Hepatocyte (in vitro differentiated cells): Measurements from ENCODE around the gene ALDH1L1. TPM values are rescaled to one million over a fixed set of nuclear protein-coding genes. Genes with fewer than 3 reads are reported as not detected.

Experiments used
- DNase-seq: peaks from one replicate; pipeline ENCODE4 v3.0.0-alpha.2; 2016; ENCODE audit warnings: low spot score
- H2AFZ ChIP-seq: fragments of 200-600 bp; sonication (generic); 2 replicates; pipeline ENCODE4 v1.6.0; 2016; ENCODE audit warnings: antibody characterized with exemption, mild to moderate bottlenecking
- H3K27ac ChIP-seq: fragments of 200-600 bp; sonication (generic); 2 replicates; pipeline ENCODE4 v1.5.1; 2016; ENCODE audit warnings: mild to moderate bottlenecking
- H3K27me3 ChIP-seq: fragments of 200-600 bp; sonication (generic); 2 replicates; pipeline ENCODE4 v1.6.1; 2016
- H3K36me3 ChIP-seq: fragments of 200-600 bp; sonication (generic); replicated peaks from 2 replicates; pipeline ENCODE4 v1.5.1; 2016; ENCODE audit warnings: low read depth; ENCODE audit not compliant: insufficient read depth
- H3K4me1 ChIP-seq: fragments of 200-600 bp; sonication (generic); 2 replicates; pipeline ENCODE4 v1.5.1; 2016; ENCODE audit warnings: mild to moderate bottlenecking, moderate library complexity; ENCODE audit not compliant: insufficient read depth
- H3K4me2 ChIP-seq: fragments of 200-600 bp; sonication (generic); 2 replicates; pipeline ENCODE4 v1.6.0; 2016
- H3K4me3 ChIP-seq: fragments of 200-600 bp; sonication (generic); 2 replicates; pipeline ENCODE4 v1.5.1; 2016; ENCODE audit warnings: mild to moderate bottlenecking
- H3K79me2 ChIP-seq: fragments of 200-600 bp; sonication (generic); 2 replicates; pipeline ENCODE4 v1.6.0; 2017; ENCODE audit warnings: mild to moderate bottlenecking
- H3K9me2 ChIP-seq: fragments of 200-600 bp; sonication (generic); replicated peaks from 2 replicates; pipeline ENCODE4 v1.6.0; 2017; ENCODE audit warnings: mild to moderate bottlenecking; ENCODE audit not compliant: insufficient read depth
- H3K9me3 ChIP-seq: fragments of 200-600 bp; sonication (generic); 2 replicates; pipeline ENCODE4 v1.5.1; 2016; ENCODE audit warnings: low read depth, mild to moderate bottlenecking
- H4K20me1 ChIP-seq: fragments of 200-600 bp; sonication (generic); 2 replicates; pipeline ENCODE4 v1.6.0; 2016; ENCODE audit warnings: mild to moderate bottlenecking; ENCODE audit not compliant: insufficient read depth, poor library complexity, severe bottlenecking
- CTCF ChIP-seq: fragments of 200-600 bp; sonication (generic); IDR thresholded peaks from 2 replicates; pipeline ENCODE4 v1.5.1; 2016; ENCODE audit warnings: antibody characterized with exemption, mild to moderate bottlenecking; ENCODE audit not compliant: poor library complexity
- EZH2 ChIP-seq: fragments of 200-600 bp; sonication (generic); IDR thresholded peaks from 2 replicates; pipeline ENCODE4 v1.6.1; 2016; ENCODE audit warnings: antibody characterized with exemption, mild to moderate bottlenecking, borderline replicate concordance
- EZH2phosphoT487 ChIP-seq: fragments of 200-600 bp; sonication (generic); IDR thresholded peaks from one replicate; pipeline ENCODE4 v1.6.1; 2018; ENCODE audit warnings: antibody characterized with exemption, mild to moderate bottlenecking, low read depth, moderate library complexity; ENCODE audit not compliant: unreplicated experiment, severe bottlenecking
- WGBS: methylation state at CpG from one replicate; pipeline ENCODE4 v1.1.6; 2016; ENCODE audit warnings: low lambda C conversion rate; ENCODE audit errors: missing lambda C conversion rate; 5-methylcytosine and 5-hydroxymethylcytosine counted together
- polyA plus RNA-seq: library from polyadenylated mRNA; unstranded; fragments of >200 nt; fragmentation: Nextera tagmentation; extraction: Ambion mirVana; gene quantifications from 2 replicates; pipeline ENCODE4 v1.2.1, GENCODE V29; 2016
- total RNA-seq: library from RNA; depleted of rRNA; stranded (reverse); fragments of >200 nt; gene quantifications from 2 replicates; pipeline ENCODE4 v1.2.3, GENCODE V29; 2014

Gene ALDH1L1
- total and polyA plus RNA-seq, 2 experiments from 2014 or later: 15.9 to 22.6 TPM

GRCh38 chr3:126211569-126211968, 31.2 kb upstream of the ALDH1L1 start:
- peaks cover 16% of the 10 kb centered on the region for H3K27me3 ChIP-seq
- H3K36me3 ChIP-seq: no peaks in the 10 kb centered on the region
- no peak overlapping the region for H3K27ac ChIP-seq
- H3K4me1 ChIP-seq: peaks cover 5% of the 10 kb centered on the region
- H3K9me2 ChIP-seq: no peaks in the 10 kb centered on the region
- no peak overlapping the region for H3K4me2 ChIP-seq
- H2AFZ ChIP-seq: no peak overlapping the region
- no peak for DNase-seq
- H3K9me3 ChIP-seq: no peaks in the 10 kb centered on the region
- no peak overlapping the region for H3K4me3 ChIP-seq
- 90% methylated on average over 7 of the region's 7 CpGs for WGBS
- no peaks in the 10 kb centered on the region for H3K79me2 ChIP-seq
- no peaks in the 10 kb centered on the region for H4K20me1 ChIP-seq
- no peak for TF ChIP-seq CTCF
- TF ChIP-seq EZH2: no peak
- no peak for TF ChIP-seq EZH2phosphoT487

- H3K9me2 ChIP-seq: no peaks in the 10 kb centered on the region
- no peak overlapping the region for H3K4me3 ChIP-seq
- H3K9me3 ChIP-seq: no peaks in the 10 kb centered on the region
- H3K27ac ChIP-seq: no peak overlapping the region
- peaks cover 5% of the 10 kb centered on the region for H3K4me1 ChIP-seq
- no peaks in the 10 kb centered on the region for H3K36me3 ChIP-seq
- no peaks in the 10 kb centered on the region for H3K79me2 ChIP-seq
- peaks cover 16% of the 10 kb centered on the region for H3K27me3 ChIP-seq
- no peak overlapping the region for H3K4me2 ChIP-seq
- DNase-seq: no peak
- no peak overlapping the region for H2AFZ ChIP-seq
- no peaks in the 10 kb centered on the region for H4K20me1 ChIP-seq
- TF ChIP-seq EZH2 (no peak), CTCF (no peak), EZH2phosphoT487 (no peak)
- 69% methylated on average over 6 of the region's 6 CpGs for WGBS
These were observed 30.2 kb upstream of the ALDH1L1 start for GRCh38 chr3:126210606-126211005.

- no peaks in the 10 kb centered on the region for H3K79me2 ChIP-seq
These were observed 29.4 kb upstream of the ALDH1L1 start for GRCh38 chr3:126209741-126210140.

More at GRCh38 chr3:126209741-126210140, 29.4 kb upstream of the ALDH1L1 start:
- WGBS: 91% methylated on average over 4 of the region's 4 CpGs
- H3K4me2 ChIP-seq: no peak overlapping the region
- no peaks in the 10 kb centered on the region for H3K9me2 ChIP-seq
- no peak for DNase-seq
- H4K20me1 ChIP-seq: no peaks in the 10 kb centered on the region
- H3K4me3 ChIP-seq: no peak overlapping the region
- peaks cover 8% of the 10 kb centered on the region for H3K27me3 ChIP-seq
- H3K27ac ChIP-seq: no peak overlapping the region
- H3K4me1 ChIP-seq: peaks cover 5% of the 10 kb centered on the region
- TF ChIP-seq EZH2phosphoT487: no peak
- no peak for TF ChIP-seq CTCF
- TF ChIP-seq EZH2: no peak
- no peaks in the 10 kb centered on the region for H3K9me3 ChIP-seq
- H2AFZ ChIP-seq: no peak overlapping the region
- H3K36me3 ChIP-seq: no peaks in the 10 kb centered on the region
